HG02884 (cell line): ENCODE data around the gene UGDH.
"Not testable (repeated sequence)": the region's sequence is repeated elsewhere in the genome, so short reads cannot be mapped to it uniquely, and the experiment has no call there.

ENCODE experiments used
- ATAC-seq: cut with Tn5 transposase; IDR thresholded peaks from one replicate; pipeline ENCODE4 v1.9.1; 2021; ENCODE audit warnings: mild to moderate bottlenecking, moderate library complexity; ENCODE audit not compliant: unreplicated experiment

Gene UGDH

DNA sequence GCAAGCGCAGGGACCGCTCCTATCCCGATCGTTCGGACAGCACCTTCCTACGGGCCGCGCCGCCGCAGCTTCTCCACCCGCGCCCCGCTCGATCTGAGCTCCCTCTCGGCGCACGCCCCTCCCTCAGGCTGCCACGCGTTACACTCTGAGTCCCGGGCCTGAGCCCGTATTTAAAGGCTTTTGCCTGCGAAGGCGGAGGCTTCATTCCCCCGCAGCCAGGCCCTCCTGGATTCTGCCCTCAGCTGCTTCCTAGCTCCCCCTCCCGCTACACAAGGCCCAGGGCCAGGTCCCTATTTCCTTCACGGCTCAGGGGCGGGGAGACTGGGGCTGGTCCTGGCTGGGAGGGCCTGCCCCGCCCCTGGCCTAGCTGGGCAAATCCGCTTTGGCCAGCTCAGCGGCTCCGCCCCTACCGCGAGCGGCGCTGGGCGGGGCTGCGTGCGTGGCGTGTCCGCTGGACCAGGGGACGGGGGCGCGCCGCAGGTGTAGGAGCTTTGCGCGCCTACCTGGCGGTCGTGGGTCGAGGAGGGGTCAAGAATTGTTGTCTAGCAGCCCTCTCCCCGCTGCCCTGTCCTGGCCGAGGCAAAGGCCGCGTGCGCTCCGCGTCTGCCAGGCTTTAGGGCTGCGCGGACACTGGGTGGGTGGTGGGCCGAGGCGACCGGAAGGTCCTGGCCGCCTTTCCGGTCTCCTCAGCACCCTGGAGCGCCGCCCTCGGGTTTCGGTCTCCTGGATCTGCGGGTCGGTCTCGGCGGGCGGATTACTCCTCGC is at the start of gene UGDH:
TSS of gene UGDH (minus strand) at position 144 of the 765 bp plus-strand sequence. CDS start 5,927 bp downstream, outside the sequence.
- peak; percentile 95 for ATAC-seq

- no peak for ATAC-seq
These were observed 47.7 kb upstream of the UGDH start for GRCh38 chr4:39574946-39575345.

GRCh38 chr4:39571504-39571903 is 44.3 kb upstream of the UGDH start:
- no peak for ATAC-seq

DNA sequence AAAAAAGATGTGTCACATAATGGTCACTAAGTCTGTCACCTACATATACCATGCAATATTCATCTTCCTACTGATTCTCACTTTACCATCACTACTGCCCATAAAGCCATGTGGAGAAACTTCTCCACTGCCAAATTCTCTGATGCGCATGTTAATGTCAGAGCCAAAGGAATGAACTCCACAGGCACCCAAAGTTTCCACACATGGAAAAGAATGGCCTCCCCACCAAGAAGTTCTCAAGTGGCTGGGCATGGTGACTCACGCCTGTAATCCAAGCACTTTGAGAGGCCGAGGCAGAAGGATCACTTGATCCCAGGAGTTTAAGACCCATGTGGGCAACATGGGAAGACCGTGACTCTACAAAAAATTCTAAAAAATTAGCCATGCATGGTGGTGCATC is 43.8 kb upstream of the UGDH start:
- ATAC-seq: no peak

- no peak for ATAC-seq
These were observed 42.0 kb upstream of the UGDH start for GRCh38 chr4:39569209-39569608.

- ATAC-seq: no peak
These were observed 41.6 kb upstream of the UGDH start for GRCh38 chr4:39568805-39569204.

DNA sequence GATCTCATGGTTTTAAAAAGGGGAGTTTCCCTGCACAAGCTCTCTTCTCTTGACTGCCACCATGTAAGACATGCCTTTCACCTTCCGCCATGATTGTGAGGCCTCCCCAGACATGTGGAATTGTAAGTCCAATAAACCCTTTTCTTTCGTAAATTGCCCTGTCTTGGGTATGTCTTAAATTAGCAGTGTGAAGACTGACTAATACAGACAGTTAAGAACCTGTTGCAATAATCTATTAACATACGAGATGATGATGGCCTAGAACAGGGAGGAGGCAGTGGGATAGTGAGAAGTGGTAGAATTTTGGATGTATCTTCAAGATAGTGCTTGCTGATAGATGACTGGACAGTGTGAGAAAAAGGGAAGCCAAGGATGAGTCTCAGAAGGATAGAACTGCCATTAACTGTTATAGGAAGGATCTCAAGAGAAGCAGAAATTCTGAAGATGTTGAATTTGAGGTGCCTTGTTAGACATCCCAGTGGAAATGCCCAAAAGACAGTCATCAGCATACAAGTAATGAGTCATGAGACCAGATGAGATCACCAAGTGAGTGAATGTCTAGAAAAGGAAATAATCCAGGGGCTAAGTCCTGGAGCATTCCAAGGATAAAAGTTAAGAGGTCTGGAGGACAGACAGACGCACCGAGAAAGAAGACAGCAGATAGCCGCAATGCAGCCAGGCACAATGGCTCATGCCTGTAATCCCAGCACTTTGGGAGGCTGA is 38.8 kb upstream of the UGDH start:
- no peak for ATAC-seq

DNA sequence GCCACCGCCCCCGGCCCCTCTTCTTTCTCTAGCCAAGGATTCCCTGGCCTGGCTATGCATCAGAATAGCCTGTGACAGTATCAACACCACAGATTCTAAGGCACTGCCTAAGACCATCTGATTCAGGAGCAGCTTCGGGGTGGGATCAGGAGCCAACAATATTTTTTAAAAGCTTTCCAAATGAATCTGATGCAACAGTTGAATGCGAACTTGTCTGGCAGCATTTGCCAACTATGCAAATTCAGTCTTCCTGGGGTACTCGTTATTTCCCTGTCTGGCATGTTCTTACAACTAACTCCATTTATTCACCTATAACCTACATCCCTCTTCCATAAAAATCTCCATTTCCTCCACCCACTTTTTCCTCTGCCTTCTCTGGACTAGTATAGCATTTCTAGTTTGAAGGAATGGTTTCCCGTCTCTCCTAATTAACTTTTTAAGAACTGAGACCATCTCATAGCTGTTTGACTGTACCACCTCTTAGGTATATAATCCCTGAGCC is 36.2 kb upstream of the UGDH start:
- no peak for ATAC-seq

DNA sequence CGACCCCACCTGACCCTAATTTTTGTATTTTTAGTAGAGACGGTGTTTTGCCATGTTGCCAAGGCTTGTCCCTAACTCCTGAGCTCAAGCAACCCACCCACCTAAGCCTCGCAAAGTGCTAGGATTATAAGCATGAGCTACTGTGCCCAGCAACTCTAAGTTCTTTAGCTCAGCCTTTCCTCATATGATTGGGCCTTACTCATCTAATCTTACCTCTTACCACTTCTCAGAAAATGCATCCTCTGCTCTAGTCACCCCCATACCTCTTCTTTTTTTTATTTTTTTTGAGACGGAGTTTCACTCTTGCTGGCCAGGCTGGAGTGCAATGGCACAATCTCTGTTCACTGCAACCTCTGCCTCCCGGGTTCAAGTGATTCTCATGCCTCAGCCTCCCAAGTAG is 35.6 kb upstream of the UGDH start:
- no peak for ATAC-seq

GRCh38 chr4:39559626-39560025 is 32.4 kb upstream of the UGDH start:
- ATAC-seq: no peak

DNA sequence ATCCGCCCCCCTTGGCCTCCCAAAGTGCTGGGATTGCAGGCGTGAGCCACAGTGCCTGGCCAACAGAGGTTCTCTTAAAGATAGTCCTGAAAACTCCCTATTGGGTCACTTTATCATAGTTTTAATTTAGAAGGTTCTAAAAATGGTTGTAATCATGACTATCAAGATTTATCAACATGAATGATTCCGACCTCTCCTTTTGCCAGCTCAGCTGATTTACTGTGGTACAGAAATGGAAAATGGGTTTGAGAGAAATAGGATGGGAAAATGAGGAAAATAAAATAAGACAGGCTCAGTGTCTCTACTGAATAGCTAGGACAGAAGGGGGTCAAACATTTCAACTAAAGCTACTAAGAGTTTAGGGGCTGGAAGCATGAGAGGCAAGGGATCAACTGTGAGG is 28.2 kb upstream of the UGDH start:
- ATAC-seq: no peak

GRCh38 chr4:39548425-39549067 is 21.3 kb upstream of the UGDH start:
- ATAC-seq: no peak

DNA sequence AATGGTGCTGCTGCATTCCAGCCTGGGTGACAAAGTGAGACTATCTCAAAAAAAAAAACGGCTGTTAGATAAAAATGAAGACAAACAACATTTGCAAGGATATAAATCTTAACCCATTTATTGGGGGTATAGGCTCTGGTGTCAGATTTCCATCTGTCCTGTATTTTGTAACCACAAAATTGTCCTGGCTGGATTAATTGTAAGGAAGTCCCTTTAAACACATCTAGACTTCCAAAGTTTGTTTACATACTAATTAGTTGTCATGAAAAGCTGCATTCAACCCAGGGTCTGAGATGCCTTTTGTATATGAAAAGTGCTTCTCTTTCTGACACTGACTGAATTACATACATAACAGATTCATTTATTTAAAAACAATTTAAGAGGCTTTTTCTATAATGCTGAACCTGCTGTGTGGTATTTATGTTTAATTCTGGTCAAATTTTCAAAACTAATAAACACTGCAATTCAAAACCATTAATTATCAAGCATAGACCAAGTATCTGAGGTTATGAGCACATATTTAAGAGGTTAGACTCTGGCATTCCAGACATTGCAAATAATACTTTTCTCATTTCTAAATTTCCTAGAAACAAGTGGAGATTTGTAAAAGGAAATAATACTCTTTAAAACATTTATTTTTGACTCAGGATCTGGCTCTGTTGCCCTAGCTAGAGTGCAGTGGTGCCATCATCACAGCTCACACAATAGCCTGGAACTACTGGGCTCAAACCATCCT is 17.5 kb upstream of the UGDH start:
- no peak for ATAC-seq

GRCh38 chr4:39544080-39544479 is 16.8 kb upstream of the UGDH start:
- ATAC-seq: not testable (repeated sequence)

DNA sequence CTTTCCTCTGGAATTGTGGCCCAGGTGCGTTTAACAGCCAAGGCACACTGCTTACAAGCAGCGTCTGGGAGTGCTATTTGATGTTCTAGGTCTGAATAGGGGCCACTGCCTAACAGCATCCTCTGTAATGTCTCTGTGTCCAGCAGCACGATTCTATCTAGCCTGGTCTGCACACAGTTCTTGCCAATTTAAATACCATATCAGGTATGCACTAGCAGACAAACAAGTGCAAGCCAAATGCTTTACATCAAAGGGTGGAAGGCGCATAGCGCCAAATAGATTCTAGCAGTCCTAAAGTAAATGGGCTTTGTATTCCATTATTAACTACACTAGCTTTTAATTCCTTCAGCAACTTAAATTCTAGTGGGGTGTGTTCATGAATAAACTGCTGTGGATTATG is 15.8 kb upstream of the UGDH start:
- ATAC-seq: no peak

DNA sequence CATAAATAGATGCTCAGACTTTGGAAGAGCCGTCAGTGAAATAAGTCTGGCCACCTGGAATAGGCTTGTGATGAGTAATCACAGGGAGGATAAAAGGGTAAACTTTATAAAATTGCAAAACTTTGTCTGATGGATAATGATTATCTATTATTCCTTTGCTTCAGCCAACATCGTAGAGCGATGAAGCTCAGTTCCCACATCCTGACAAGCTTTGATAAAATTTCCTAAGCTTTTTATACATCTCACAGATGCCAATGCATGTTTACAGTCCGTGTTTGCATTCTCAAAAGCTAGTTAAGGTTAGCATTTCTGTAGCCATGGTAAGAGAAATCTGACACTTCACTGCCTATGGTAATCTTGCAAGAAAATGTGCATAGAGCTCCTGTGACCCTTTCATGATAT is 15.4 kb upstream of the UGDH start:
- no peak for ATAC-seq

GRCh38 chr4:39541987-39542610 is 14.9 kb upstream of the UGDH start:
- no peak for ATAC-seq

DNA sequence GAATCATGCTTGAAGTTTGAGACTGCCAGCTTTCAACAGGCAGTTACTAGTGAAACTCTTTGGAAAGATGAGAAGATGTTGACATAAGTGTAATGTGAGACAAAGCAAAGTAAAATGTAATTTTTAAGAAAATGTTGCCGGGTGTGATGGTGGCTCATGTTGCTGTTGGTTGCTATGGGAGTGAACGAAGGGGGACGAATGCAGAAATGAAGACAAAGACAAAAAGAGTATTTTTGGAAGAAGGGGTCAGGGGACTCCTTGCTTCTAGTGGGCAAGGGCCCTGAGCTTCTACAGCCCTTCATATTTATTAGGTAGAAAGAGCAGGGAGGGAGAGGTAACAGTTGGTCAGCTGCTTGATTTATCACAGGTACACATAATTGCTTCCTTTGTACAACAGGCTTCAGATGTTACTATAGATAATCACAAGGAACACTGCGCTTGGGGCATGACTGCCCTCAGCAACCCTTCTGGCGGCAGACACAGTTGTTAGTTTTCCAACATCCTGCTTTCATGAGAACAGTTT is 11.9 kb upstream of the UGDH start:
- ATAC-seq: no peak

DNA sequence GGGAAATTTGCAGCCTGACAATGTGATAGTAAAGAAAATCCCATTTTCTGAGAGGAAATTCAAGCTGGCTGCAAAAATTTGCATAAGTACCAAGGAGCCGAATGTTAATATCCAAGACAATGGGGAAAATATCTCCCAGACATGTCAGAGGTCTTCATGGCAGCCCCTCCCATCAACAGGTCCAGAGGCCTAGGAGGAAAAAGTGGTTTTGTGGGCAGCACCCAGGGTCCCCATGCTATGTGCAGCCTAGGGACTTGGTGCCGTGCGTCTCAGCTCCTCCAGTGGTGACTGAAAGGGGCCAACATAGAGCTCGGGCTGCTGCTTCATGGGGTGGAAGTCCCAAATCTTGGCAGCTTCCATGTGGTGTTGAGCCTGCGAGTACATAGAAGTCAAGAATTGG is 6.3 kb upstream of the UGDH start:
- no peak for ATAC-seq

GRCh38 chr4:39532237-39532636 is 5.0 kb upstream of the UGDH start:
- not testable (repeated sequence) for ATAC-seq
